ENCODE results near the gene LDLRAP1.

DNA sequence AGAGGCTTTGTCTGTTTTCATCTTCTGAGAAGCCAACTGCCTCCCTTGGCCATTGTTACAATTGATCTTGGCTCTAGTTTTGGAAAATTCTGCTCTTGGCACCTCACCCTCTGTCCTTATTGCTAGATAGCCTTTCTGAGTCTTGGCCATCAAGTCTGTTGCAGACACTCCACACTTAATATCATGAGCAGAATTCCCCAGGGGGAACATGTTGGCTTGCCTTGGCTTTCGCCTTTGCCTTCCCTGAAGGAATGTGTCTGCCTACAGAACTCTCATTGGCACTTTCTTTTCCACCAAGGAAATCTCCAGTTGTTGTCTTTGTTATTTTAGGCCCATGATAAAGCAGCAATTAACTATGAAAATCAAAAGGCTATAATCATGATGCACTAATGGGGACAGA is 42.7 kb upstream of the LDLRAP1 start:
- TF ChIP-seq EZH2 (IDR thresholded peaks at IDR 0.05), result no peak
- TF ChIP-seq, protein P1, sequence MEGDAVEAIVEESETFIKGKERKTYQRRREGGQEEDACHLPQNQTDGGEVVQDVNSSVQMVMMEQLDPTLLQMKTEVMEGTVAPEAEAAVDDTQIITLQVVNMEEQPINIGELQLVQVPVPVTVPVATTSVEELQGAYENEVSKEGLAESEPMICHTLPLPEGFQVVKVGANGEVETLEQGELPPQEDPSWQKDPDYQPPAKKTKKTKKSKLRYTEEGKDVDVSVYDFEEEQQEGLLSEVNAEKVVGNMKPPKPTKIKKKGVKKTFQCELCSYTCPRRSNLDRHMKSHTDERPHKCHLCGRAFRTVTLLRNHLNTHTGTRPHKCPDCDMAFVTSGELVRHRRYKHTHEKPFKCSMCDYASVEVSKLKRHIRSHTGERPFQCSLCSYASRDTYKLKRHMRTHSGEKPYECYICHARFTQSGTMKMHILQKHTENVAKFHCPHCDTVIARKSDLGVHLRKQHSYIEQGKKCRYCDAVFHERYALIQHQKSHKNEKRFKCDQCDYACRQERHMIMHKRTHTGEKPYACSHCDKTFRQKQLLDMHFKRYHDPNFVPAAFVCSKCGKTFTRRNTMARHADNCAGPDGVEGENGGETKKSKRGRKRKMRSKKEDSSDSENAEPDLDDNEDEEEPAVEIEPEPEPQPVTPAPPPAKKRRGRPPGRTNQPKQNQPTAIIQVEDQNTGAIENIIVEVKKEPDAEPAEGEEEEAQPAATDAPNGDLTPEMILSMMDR (IDR thresholded peaks at IDR 0.05), result no peak
